Left ventricle myocardium inferior (tissue), 1 donor: ENCODE measurements around the gene STARD3. TPM values are rescaled to one million over a fixed set of nuclear protein-coding genes. Genes with fewer than 3 reads are reported as not detected.
A peak's percentile ranks its signal among the peaks of the same experiment; 100 is the strongest.

Experiments
- DNase-seq: peaks from one replicate; pipeline ENCODE4 v3.0.0-alpha.2; 2020
- H3K27ac ChIP-seq: fragments of 200-600 bp; replicated peaks from 2 replicates; pipeline ENCODE4 v1.8.0; 2021
- H3K27me3 ChIP-seq: fragments of 200-600 bp; 2 replicates; pipeline ENCODE4 v1.8.0; 2021; ENCODE audit warnings: low read depth
- H3K36me3 ChIP-seq: fragments of 200-600 bp; 2 replicates; pipeline ENCODE4 v1.8.0; 2021
- H3K4me1 ChIP-seq: fragments of 200-600 bp; 2 replicates; pipeline ENCODE4 v1.8.0; 2021
- H3K4me3 ChIP-seq: fragments of 200-600 bp; 2 replicates; pipeline ENCODE4 v1.8.0; 2021; ENCODE audit warnings: mild to moderate bottlenecking, moderate library complexity
- H3K9me3 ChIP-seq: fragments of 200-600 bp; replicated peaks from 2 replicates; pipeline ENCODE4 v1.8.0; 2021
- intact Hi-C: fragments of 100-400 bp; cut with micrococcal nuclease; formaldehyde crosslinking; loops from one replicate; pipeline ENCODE4 v1.11.0; 2022
- total RNA-seq: library from RNA; stranded (reverse); fragmentation: NEBNext Ultra II Directional; extraction: Animal tissue kit (Norgen Biotek cat#: 25700); gene quantifications from one replicate; pipeline ENCODE4 v1.2.1, GENCODE V29; 2021
- TF ChIP-seq, protein P1 (sequence below): fragments of 200-600 bp; IDR thresholded peaks from 2 replicates; pipeline ENCODE4 v1.8.0; 2021; ENCODE audit warnings: antibody characterized with exemption, mild to moderate bottlenecking, borderline replicate concordance
- donor health status: DM: no; HTN: yes; CAD: no; lungs with severe emphysema.

The STARD3 gene
- total RNA-seq, 1 donor from 2014 or later: 15.7 TPM

DNA sequence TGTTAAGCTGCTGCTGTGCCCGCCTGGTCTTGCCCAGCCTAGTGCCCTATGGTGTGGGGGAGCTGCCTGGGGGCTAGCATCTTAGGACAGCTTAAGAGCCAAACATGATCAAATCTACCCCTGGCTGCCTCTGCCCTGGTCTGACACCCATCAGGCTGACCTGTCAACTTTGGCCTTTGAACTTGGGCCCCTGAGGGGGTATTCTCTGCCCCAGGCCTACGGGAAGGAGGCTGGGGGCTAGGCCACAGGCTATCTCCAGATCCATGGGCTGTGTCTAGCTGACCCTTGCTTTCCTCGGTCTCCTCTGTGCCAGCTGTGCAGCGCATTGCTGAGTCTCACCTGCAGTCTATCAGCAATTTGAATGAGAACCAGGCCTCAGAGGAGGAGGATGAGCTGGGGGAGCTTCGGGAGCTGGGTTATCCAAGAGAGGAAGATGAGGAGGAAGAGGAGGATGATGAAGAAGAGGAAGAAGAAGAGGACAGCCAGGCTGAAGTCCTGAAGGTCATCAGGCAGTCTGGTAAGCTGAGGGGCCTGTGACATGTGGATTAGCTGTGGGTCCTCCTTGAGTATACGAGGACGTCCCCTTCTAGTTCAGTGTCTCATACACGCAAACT is 3.3 kb upstream of the STARD3 start:
- Histone ChIP-seq H3K9me3 (no peaks in the 10 kb centered on the region), H3K36me3 (no peaks in the 10 kb centered on the region), H3K27ac (no peak overlapping the region), H3K4me3 (no peak overlapping the region), H3K4me1 (peaks cover 31% of the 10 kb centered on the region), H3K27me3 (peaks cover 36% of the 10 kb centered on the region)
- intact Hi-C loops: no loop called here
- TF ChIP-seq, protein P1, sequence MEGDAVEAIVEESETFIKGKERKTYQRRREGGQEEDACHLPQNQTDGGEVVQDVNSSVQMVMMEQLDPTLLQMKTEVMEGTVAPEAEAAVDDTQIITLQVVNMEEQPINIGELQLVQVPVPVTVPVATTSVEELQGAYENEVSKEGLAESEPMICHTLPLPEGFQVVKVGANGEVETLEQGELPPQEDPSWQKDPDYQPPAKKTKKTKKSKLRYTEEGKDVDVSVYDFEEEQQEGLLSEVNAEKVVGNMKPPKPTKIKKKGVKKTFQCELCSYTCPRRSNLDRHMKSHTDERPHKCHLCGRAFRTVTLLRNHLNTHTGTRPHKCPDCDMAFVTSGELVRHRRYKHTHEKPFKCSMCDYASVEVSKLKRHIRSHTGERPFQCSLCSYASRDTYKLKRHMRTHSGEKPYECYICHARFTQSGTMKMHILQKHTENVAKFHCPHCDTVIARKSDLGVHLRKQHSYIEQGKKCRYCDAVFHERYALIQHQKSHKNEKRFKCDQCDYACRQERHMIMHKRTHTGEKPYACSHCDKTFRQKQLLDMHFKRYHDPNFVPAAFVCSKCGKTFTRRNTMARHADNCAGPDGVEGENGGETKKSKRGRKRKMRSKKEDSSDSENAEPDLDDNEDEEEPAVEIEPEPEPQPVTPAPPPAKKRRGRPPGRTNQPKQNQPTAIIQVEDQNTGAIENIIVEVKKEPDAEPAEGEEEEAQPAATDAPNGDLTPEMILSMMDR: no peak
- no peak for DNase-seq

DNA sequence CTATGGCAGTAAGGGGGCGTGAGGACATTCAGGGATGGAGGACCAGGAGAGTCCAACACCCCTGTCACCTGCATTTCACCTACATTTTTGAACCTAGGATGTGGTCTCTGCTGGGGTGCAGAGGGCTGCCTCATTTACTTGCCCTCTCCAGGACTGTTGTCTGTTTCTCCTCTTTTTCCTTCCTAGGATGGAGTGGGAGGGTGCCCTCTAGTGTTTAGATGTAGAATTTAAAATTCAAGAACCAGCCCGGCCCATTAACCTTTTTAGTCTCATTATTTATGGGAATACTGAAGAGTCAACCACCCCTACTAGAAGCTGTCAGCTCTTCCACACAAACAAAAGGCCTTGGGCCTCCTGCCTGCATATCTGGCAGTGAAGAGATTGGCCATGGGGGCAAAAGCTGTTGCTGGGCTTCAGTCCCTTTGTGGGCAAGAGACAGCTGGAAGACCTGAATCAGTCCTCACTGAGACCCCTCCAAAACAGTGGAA is 2.5 kb upstream of the STARD3 start:
- intact Hi-C loops: no loop called here
- TF ChIP-seq, protein P1: peak; percentile 78
- no peak overlapping the region for H3K27ac ChIP-seq

DNA sequence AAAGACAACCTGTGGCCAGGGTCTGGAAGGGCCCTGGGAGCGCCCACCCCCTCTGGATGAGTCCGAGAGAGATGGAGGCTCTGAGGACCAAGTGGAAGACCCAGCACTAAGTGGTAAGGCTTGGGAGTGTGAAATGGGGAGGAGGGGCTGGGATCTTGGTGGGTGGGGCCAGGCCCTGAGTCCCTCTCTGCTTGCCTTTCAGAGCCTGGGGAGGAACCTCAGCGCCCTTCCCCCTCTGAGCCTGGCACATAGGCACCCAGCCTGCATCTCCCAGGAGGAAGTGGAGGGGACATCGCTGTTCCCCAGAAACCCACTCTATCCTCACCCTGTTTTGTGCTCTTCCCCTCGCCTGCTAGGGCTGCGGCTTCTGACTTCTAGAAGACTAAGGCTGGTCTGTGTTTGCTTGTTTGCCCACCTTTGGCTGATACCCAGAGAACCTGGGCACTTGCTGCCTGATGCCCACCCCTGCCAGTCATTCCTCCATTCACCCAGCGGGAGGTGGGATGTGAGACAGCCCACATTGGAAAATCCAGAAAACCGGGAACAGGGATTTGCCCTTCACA is 1.2 kb upstream of the STARD3 start:
- intact Hi-C loops: no loop called here
- H3K4me3 ChIP-seq: no peak overlapping the region
- no peak overlapping the region for H3K27ac ChIP-seq
- TF ChIP-seq, protein P1: no peak
- H3K9me3 ChIP-seq: no peaks in the 10 kb centered on the region
- peaks cover 51% of the 10 kb centered on the region for H3K4me1 ChIP-seq
- peaks cover 16% of the 10 kb centered on the region for H3K27me3 ChIP-seq
- H3K36me3 ChIP-seq: no peaks in the 10 kb centered on the region
- DNase-seq: no peak

More for the DNA sequence above, 2.5 kb upstream of the STARD3 start:
- Histone ChIP-seq H3K9me3 (no peaks in the 10 kb centered on the region), H3K4me1 (peaks cover 38% of the 10 kb centered on the region), H3K36me3 (no peaks in the 10 kb centered on the region), H3K4me3 (no peak overlapping the region), H3K27me3 (peaks cover 28% of the 10 kb centered on the region)
- DNase-seq: no peak

GRCh38 chr17:39636587-39636926 is 387 bp upstream of the STARD3 start:
- Histone ChIP-seq H3K9me3 (no peaks in the 10 kb centered on the region), H3K27me3 (peaks cover 8% of the 10 kb centered on the region), H3K36me3 (no peaks in the 10 kb centered on the region), H3K4me3 (peak overlapping the region; percentile 83), H3K4me1 (peaks cover 59% of the 10 kb centered on the region), H3K27ac (peak overlapping the region; percentile 92)
- intact Hi-C loops: no loop called here
- no peak for DNase-seq
- TF ChIP-seq, protein P1: no peak

GRCh38 chr17:39638317-39638716 is 1.4 kb downstream of the STARD3 start:
- intact Hi-C loops: no loop called here
- H3K4me3 ChIP-seq: peak overlapping the region; percentile 83
- peaks cover 76% of the 10 kb centered on the region for H3K4me1 ChIP-seq
- TF ChIP-seq, protein P1: no peak
- H3K27ac ChIP-seq: no peak overlapping the region
- no peaks in the 10 kb centered on the region for H3K9me3 ChIP-seq
- no peaks in the 10 kb centered on the region for H3K27me3 ChIP-seq
- no peaks in the 10 kb centered on the region for H3K36me3 ChIP-seq
- no peak for DNase-seq
